ENCODE measurements around the gene EFCC1. TPM values are rescaled to one million over a fixed set of nuclear protein-coding genes. Genes with fewer than 3 reads are reported as not detected.
A peak's percentile ranks its signal among the peaks of the same experiment; 100 is the strongest.

Gene EFCC1
- total RNA-seq, 2 experiments from 2014 or later, result not detected

DNA sequence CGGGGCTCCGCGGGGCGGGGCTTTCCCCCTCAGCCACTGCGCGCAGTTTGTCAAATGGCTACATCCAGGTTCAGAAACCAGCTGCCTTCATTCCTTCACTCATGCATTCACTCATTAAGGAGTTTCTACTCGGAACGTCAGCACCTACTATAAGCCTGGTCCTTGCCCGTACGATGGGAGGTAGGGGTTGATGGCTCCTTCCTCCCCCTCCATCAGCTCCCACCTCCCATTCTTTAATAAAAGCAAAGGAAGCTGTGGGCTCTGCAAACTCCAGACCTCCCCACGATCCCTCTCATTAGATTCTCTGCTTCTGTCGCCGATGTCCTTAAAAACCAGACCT, 7.0 kb upstream of the EFCC1 start:
- peaks cover 38% of the 10 kb centered on the region for H3K4me1 ChIP-seq (ENCODE audit: insufficient read depth, low read length, poor library complexity, severe bottlenecking)
- no peaks in the 10 kb centered on the region for H3K9me2 ChIP-seq (ENCODE audit: insufficient read depth, low read length)
- TF ChIP-seq, protein P1, sequence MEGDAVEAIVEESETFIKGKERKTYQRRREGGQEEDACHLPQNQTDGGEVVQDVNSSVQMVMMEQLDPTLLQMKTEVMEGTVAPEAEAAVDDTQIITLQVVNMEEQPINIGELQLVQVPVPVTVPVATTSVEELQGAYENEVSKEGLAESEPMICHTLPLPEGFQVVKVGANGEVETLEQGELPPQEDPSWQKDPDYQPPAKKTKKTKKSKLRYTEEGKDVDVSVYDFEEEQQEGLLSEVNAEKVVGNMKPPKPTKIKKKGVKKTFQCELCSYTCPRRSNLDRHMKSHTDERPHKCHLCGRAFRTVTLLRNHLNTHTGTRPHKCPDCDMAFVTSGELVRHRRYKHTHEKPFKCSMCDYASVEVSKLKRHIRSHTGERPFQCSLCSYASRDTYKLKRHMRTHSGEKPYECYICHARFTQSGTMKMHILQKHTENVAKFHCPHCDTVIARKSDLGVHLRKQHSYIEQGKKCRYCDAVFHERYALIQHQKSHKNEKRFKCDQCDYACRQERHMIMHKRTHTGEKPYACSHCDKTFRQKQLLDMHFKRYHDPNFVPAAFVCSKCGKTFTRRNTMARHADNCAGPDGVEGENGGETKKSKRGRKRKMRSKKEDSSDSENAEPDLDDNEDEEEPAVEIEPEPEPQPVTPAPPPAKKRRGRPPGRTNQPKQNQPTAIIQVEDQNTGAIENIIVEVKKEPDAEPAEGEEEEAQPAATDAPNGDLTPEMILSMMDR (conservative IDR thresholded peaks at IDR 0.05; ENCODE audit: low read length), result no peak
- no peak for TF ChIP-seq EZH2phosphoT487 (IDR thresholded peaks at IDR 0.05; ENCODE audit: borderline replicate concordance, low read depth, low read length)
- BruUV-seq (replicated peaks), result no TSS peak
- ChIA-PET POLR2A (interaction anchor here (0.7 to 1.0 kb wide), 2 partner anchors 17 to 22 kb away, joined by 4 to 5 read pairs; no protein-coding TSS in a partner anchor), CTCF (ENCODE audit: unreplicated experiment) (interaction anchor here (1.0 to 3.2 kb wide), 2 partner anchors 22 to 24 kb away, joined by 4 to 18 read pairs; no protein-coding TSS in a partner anchor)
- H3K4me2 ChIP-seq (ENCODE audit: low read length), result peak overlapping the region; percentile 71
- DNase-seq (ENCODE audit: low spot score), result no peak
- peak overlapping the region; percentile 55 for H3K4me3 ChIP-seq (ENCODE audit: low read depth, low read length, poor library complexity, severe bottlenecking)
- no peaks in the 10 kb centered on the region for H3K9me3 ChIP-seq (ENCODE audit: low read length)
- no peaks in the 10 kb centered on the region for H3K36me3 ChIP-seq (ENCODE audit: insufficient read depth, low read length)
- H3K27ac ChIP-seq (ENCODE audit: low read depth, low read length, poor library complexity, severe bottlenecking), result no peak overlapping the region
- H4K20me1 ChIP-seq (ENCODE audit: insufficient read depth, low read length), result no peaks in the 10 kb centered on the region
- H3K79me2 ChIP-seq (ENCODE audit: insufficient read depth, low read depth, low read length), result no peaks in the 10 kb centered on the region
- intact Hi-C loops (cut with micrococcal nuclease; ENCODE audit: unreplicated experiment), result no loop called here
- H2AFZ ChIP-seq (ENCODE audit: low read length), result peak overlapping the region; percentile 72; the same call in 1 of the 2 replicates

- H3K4me2 ChIP-seq (ENCODE audit: low read length), result peak overlapping the region; percentile 71
- CTCF ChIA-PET (ENCODE audit: unreplicated experiment), result interaction anchor here (1.0 to 3.2 kb wide), 2 partner anchors 21 to 25 kb away, joined by 4 to 18 read pairs; no protein-coding TSS in a partner anchor
Observed at GRCh38 chr3:128994581-128995546, 6.2 kb upstream of the EFCC1 start.

More at GRCh38 chr3:128994581-128995546, 6.2 kb upstream of the EFCC1 start:
- H3K4me3 ChIP-seq (ENCODE audit: low read depth, low read length, poor library complexity, severe bottlenecking), result peak overlapping the region; percentile 55
- H3K27ac ChIP-seq (ENCODE audit: low read depth, low read length, poor library complexity, severe bottlenecking), result no peak overlapping the region
- H3K9me3 ChIP-seq (ENCODE audit: low read length), result no peaks in the 10 kb centered on the region
- H3K79me2 ChIP-seq (ENCODE audit: insufficient read depth, low read depth, low read length), result no peaks in the 10 kb centered on the region
- peaks cover 38% of the 10 kb centered on the region for H3K4me1 ChIP-seq (ENCODE audit: insufficient read depth, low read length, poor library complexity, severe bottlenecking)
- H2AFZ ChIP-seq (ENCODE audit: low read length), result peak overlapping the region; percentile 72; the same call in 1 of the 2 replicates
- no peak for TF ChIP-seq EZH2phosphoT487 (IDR thresholded peaks at IDR 0.05; ENCODE audit: borderline replicate concordance, low read depth, low read length)
- TF ChIP-seq, protein P1 (conservative IDR thresholded peaks at IDR 0.05; ENCODE audit: low read length), result no peak
- DNase-seq (ENCODE audit: low spot score), result no peak
- H3K36me3 ChIP-seq (ENCODE audit: insufficient read depth, low read length), result no peaks in the 10 kb centered on the region
- no peaks in the 10 kb centered on the region for H3K9me2 ChIP-seq (ENCODE audit: insufficient read depth, low read length)
- intact Hi-C loops (cut with micrococcal nuclease; ENCODE audit: unreplicated experiment), result no loop called here
- no TSS peak for BruUV-seq (replicated peaks)
- POLR2A ChIA-PET, result interaction anchor here (0.9 to 1.4 kb wide), 5 partner anchors 9 to 444 kb away, joined by 3 to 5 read pairs (median 4); no protein-coding TSS in a partner anchor
- no peaks in the 10 kb centered on the region for H4K20me1 ChIP-seq (ENCODE audit: insufficient read depth, low read length)

Measured in OCI-LY7 (cell line).